HG02571 (cell line): Measurements from ENCODE around the gene UBTF.
"Not testable (repeated sequence)": the region's sequence is repeated elsewhere in the genome, so short reads cannot be mapped to it uniquely, and the experiment has no call there.

Source experiments
- ATAC-seq: cut with Tn5 transposase; IDR thresholded peaks from one replicate; pipeline ENCODE4 v1.9.1; 2021; ENCODE audit warnings: mild to moderate bottlenecking, moderate library complexity; ENCODE audit not compliant: unreplicated experiment

Gene UBTF

DNA sequence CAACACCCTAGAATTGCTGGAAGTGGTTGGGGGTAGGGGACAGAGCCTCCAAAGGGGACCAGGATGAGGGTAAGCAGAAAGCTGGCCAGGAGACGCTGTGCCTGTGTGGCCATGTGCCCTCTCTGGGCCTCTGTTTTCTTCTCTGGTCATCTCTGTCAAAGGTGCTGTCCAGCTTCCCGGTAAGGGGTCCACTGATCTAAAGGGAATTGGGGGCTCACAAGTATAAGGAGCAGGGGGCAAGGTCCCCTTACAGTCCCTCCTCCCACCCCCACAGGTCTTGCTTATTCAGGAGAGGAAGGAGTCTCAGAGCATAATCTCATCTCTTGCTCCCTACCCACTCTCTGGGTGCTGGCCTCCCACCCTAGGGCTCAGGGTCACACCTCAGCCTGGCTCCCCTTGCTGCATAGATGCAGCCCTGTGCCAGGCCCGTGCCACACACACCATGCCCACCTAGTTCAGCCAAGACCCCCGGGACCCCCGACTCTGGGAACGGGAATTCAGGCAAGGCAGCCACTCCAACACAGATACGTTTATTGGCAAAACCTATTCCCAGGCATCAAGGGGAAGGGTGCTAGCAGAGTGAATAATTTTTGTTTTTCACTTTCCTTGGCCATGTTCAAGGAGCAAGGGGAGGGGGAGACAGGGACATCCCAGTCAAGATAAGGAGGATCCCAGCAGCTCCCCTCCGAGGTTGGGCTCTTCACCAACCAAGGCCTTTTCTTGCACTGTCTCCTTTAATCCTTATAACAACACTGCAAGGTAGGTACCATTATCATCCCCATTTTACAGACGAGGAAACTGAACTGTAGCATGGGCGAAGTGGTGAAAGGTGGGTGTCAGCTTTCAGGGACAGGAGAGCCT, 28.6 kb upstream of the UBTF start:
- no peak for ATAC-seq

- no peak for ATAC-seq
Observed at GRCh38 chr17:44247440-44247841, 28.0 kb upstream of the UBTF start.

GRCh38 chr17:44241106-44241624, 21.7 kb upstream of the UBTF start:
- no peak for ATAC-seq

- ATAC-seq: not testable (repeated sequence)
Observed at GRCh38 chr17:44237886-44238285, 18.4 kb upstream of the UBTF start.

DNA sequence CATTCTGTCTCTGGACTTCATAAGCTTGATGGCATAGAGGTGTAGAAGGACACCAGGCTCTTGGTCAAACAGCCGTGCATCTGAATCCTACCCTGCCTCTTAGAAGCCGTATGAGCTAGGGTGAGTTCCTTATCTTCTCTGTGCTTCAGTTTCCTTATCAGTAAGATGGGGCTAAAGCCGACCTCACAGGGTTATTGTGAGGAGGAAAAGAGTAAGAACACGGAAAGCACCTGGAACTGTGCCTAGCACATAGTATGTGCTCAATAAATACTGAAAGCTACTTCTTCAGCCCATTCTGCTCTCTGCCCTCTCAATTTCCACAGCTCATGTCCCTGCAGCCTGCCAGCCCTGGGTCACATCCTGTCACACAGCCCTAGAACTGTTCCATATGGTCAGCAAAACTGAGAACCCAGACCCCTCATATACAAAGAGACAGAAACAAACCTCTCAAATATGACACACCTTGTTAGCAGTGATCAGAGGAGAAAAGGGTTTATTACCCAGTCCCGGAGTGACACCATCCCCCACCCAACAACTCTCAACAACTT, 17.0 kb upstream of the UBTF start:
- no peak for ATAC-seq

GRCh38 chr17:44235583-44235936, 16.1 kb upstream of the UBTF start:
- no peak for ATAC-seq

- no peak for ATAC-seq
Observed at GRCh38 chr17:44233582-44233981, 14.1 kb upstream of the UBTF start.

GRCh38 chr17:44232061-44232460, 12.6 kb upstream of the UBTF start:
- no peak for ATAC-seq

GRCh38 chr17:44230140-44230539, 10.7 kb upstream of the UBTF start:
- ATAC-seq: no peak

- no peak for ATAC-seq
Observed at GRCh38 chr17:44229090-44229489, 9.6 kb upstream of the UBTF start.

DNA sequence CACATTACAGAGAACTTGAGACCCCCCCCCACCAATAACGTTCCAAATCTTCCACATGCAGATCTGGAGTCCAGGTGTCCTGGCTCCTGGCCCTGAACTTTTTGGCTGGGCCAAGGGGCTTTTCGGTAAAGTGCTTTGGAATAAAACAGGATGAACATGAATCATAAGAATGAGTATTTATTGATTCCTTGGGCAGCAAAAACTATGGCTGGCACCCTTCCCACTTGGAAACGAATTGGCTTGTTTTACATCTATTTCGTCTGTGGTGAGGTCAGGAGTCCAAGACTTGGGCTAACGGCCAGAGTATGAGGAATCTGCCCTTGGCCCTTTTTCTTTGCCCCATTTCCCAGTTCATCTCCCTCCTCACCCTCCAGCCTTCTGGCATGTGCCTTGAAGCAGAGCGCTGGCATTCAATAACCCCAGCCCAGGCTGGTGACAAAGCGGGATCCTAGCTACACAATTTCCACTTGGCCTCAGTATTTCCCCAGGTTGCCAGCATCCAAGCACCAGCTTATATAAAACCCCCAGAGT, 4.1 kb upstream of the UBTF start:
- no peak for ATAC-seq

- no peak for ATAC-seq
Observed at GRCh38 chr17:44222112-44222869, 2.8 kb upstream of the UBTF start.

DNA sequence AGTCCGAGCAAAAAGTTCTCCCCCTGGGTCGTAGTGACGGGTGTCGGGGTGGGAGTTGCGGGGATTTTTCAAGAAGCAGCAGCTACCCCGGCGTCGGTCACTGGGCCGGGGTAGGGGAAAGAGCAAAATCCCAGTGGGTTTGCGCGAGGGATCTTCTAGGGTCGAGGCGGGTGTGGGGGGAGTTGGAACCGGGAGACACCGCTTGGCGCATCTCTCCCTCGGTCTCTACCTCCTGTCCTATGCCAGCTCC, 2.3 kb upstream of the UBTF start:
- no peak for ATAC-seq

DNA sequence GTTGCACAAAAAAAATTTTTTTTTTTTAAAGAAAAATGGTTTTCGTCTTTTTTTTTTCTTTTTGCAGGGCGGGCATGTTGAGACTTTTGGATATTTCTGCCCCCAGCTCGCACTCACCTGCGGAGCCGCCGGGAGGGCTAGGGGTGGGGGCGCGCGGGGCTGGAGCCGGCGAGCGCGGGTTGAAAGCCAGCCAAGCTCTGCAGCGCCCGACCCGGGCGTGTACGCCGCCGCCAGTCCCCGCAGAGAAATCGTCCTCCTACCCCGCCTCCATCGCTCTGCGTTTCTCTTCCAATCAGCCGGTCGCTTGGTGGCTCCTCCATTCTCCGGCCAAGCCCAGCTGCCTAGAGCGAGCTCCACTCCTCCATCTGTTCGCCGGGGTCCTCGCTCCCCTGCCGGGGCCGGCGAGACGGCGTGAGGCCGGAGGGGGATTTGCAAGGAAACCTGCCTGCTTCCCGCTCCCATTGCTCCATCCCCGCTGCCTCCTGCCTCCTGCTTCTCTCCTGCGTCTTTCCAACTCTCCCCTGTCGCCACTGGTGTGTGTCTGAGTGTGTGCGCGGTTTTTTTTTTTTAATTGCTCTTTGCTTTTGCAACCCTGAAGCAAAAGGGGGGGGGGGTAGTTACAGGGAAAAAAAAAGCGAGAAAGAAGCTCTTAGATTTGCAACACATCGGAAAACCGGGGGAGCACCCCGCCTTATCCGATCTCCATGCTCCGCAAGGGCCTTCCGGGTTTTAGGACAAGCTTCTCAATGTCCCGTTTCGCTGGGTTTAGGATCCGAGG, 1.8 kb upstream of the UBTF start:
- ATAC-seq: no peak

GRCh38 chr17:44220213-44221083, 973 bp upstream of the UBTF start:
- peak; percentile 0 for ATAC-seq

- ATAC-seq: peak; percentile 31
Observed at GRCh38 chr17:44219108-44219615, 313 bp downstream of the UBTF start.

DNA sequence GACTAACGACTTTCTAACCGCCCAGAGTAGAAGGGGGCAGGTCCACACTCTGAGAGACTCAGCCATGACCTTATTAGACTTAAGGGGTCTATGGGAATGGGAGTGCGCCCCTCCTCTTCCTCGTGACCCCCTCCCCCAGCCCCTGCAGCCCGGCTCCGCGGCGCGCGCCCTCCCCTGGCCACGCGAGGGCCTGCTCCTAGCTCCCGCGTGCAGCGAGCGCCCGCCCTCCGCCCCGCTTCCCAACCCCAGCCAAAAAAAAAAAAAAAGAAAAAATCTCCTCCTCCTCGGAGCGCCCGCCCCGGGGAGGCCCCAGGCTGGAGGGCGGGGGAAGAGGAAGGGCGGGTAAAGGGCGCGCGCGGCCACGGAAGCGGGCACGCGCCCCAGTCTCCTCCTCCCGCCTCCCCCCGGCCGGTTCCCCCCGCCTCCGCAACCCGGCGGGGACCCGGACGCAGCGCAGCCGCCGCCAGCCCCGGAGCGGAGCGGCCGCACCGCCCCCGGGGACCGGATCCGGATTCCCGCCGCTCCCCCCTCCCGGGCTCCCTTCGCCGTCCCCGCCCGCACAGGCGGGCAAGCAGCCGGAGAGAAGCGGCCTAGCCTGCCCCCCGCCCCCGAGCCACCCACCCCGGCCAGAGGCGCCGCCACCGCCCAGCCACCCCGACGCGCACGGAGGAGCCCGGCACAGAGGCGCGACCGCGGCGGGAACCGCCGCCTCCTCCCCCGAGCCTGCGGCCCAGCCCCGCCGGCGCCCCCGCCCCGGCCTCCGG, 949 bp downstream of the UBTF start:
- peak; percentile 35 for ATAC-seq

GRCh38 chr17:44217738-44218343, 1.6 kb downstream of the UBTF start:
- ATAC-seq: no peak

- ATAC-seq: no peak
Observed at GRCh38 chr17:44216694-44217093, 2.8 kb downstream of the UBTF start.
